HepG2 (cell line): ENCODE measurements around the gene ANKS4B. TPM values are rescaled to one million over a fixed set of nuclear protein-coding genes. Genes with fewer than 3 reads are reported as not detected.

Experiments used
- AKAP8 ChIP-seq: sonication (generic); formaldehyde crosslinking; IDR thresholded peaks from 2 replicates; pipeline ENCODE4 v1.5.1; 2020; ENCODE audit warnings: mild to moderate bottlenecking, missing genetic modification reagents
- BCL6 ChIP-seq: IDR thresholded peaks from 2 replicates; pipeline ENCODE4 v1.6.1; 2016; ENCODE audit warnings: missing genetic modification reagents, missing compliant biosample characterization
- FOXM1 ChIP-seq: sonication (generic); formaldehyde crosslinking; IDR thresholded peaks from 2 replicates; pipeline ENCODE4 v1.5.0; 2020; ENCODE audit warnings: missing genetic modification reagents
- IKZF5 ChIP-seq: IDR thresholded peaks from 2 replicates; pipeline ENCODE4 v1.6.1; 2018; ENCODE audit warnings: missing genetic modification reagents, mild to moderate bottlenecking, missing compliant biosample characterization
- NCOA1 ChIP-seq: sonication (generic); formaldehyde crosslinking; IDR thresholded peaks from 2 replicates; pipeline ENCODE4 v1.9.0; 2021; ENCODE audit warnings: missing genetic modification reagents
- NR1H2 ChIP-seq: sonication (generic); formaldehyde crosslinking; IDR thresholded peaks from 2 replicates; pipeline ENCODE4 v1.8.1; 2022; ENCODE audit warnings: low read depth, missing genetic modification reagents, borderline replicate concordance
- RXRB ChIP-seq: IDR thresholded peaks from 2 replicates; pipeline ENCODE4 v1.6.1; 2016; ENCODE audit warnings: borderline replicate concordance, missing genetic modification reagents, missing compliant biosample characterization
- TOPORS ChIP-seq: sonication (generic); formaldehyde crosslinking; IDR thresholded peaks from 2 replicates; pipeline ENCODE4 v1.8.0; 2023; ENCODE audit warnings: mild to moderate bottlenecking, missing genetic modification reagents
- ZGPAT ChIP-seq: IDR thresholded peaks from 2 replicates; pipeline ENCODE4 v1.6.1; 2016; ENCODE audit warnings: mild to moderate bottlenecking
- ZIK1 ChIP-seq: sonication (generic); formaldehyde crosslinking; IDR thresholded peaks from 2 replicates; pipeline ENCODE4 v1.5.0; 2020; ENCODE audit warnings: mild to moderate bottlenecking, low read depth, missing genetic modification reagents, borderline replicate concordance
- ZNF136 ChIP-seq: sonication (generic); formaldehyde crosslinking; IDR thresholded peaks from 2 replicates; pipeline ENCODE4 v1.8.1; 2022; ENCODE audit warnings: low read depth, mild to moderate bottlenecking, moderate library complexity, missing genetic modification reagents
- ZNF557 ChIP-seq: sonication (generic); formaldehyde crosslinking; IDR thresholded peaks from 2 replicates; pipeline ENCODE4 v1.4.0; 2020; ENCODE audit warnings: missing genetic modification reagents
- ZNF619 ChIP-seq: sonication (generic); formaldehyde crosslinking; IDR thresholded peaks from 2 replicates; pipeline ENCODE4 v1.4.0; 2020; ENCODE audit warnings: mild to moderate bottlenecking, missing genetic modification reagents
- ZNF709 ChIP-seq: sonication (generic); formaldehyde crosslinking; IDR thresholded peaks from 2 replicates; pipeline ENCODE4 v1.5.0; 2020; ENCODE audit warnings: mild to moderate bottlenecking, missing genetic modification reagents
- ZNF749 ChIP-seq: sonication (generic); formaldehyde crosslinking; IDR thresholded peaks from 2 replicates; pipeline ENCODE4 v1.8.0; 2022; ENCODE audit warnings: mild to moderate bottlenecking, missing genetic modification reagents, moderate library complexity, borderline replicate concordance
- ZNF878 ChIP-seq: sonication (generic); formaldehyde crosslinking; IDR thresholded peaks from 2 replicates; pipeline ENCODE4 v1.8.1; 2023; ENCODE audit warnings: mild to moderate bottlenecking, missing genetic modification reagents, moderate library complexity
- ZSCAN20 ChIP-seq: sonication (generic); formaldehyde crosslinking; IDR thresholded peaks from 2 replicates; pipeline ENCODE4 v1.4.0; 2020; ENCODE audit warnings: missing genetic modification reagents, mild to moderate bottlenecking, borderline replicate concordance
- polyA plus RNA-seq, 8 experiments: library from polyadenylated mRNA; depleted of rRNA in 3 of 8; stranded (reverse) in 7 of 8; unstranded in 1 of 8; fragments of >200 nt; fragmentation: Illumina TruSeq in 4 of 8; extraction: Trizol in 4 of 8; gene quantifications; 2 replicates each; pipeline versions ENCODE4 v1.2.1 to v1.2.3, GENCODE V29; 2011 to 2016; ENCODE audit warnings: low read depth in 4 of 8, missing spikeins in 1 of 8, mixed read lengths in 1 of 8; ENCODE audit not compliant: insufficient read depth in 1 of 8
- total RNA-seq, 5 experiments: library from RNA; depleted of rRNA; stranded (reverse); fragments of >200 nt; fragmentation: Illumina TruSeq; extraction: Trizol; gene quantifications; 2 replicates each; pipeline ENCODE4 v1.2.3, GENCODE V29; 2016; ENCODE audit warnings: low read depth in 1 of 5
- TF ChIP-seq, protein P1 (sequence below): IDR thresholded peaks from 2 replicates; pipeline ENCODE4 v1.6.1; 2012; ENCODE audit warnings: low read length, improper control_type of control experiment
- TF ChIP-seq, protein P2 (sequence below): sonication (generic); formaldehyde crosslinking; conservative IDR thresholded peaks from 2 replicates; pipeline ENCODE4 v1.8.0; 2022; ENCODE audit warnings: missing genetic modification reagents

Gene ANKS4B
- total and polyA plus RNA-seq, 2 of the 13 experiments (the other 11 are each of a cell fraction or from before 2014, with no cell fraction given), result 6.5 to 30.0 TPM

GRCh38 chr16:21283521-21284289, 50.2 kb downstream of the ANKS4B start (continued):
- no peak for TF ChIP-seq FOXM1 (CRISPR knock-in tag)
- TF ChIP-seq ZNF709 (CRISPR knock-in tag), result no peak
- TF ChIP-seq ZNF878 (CRISPR knock-in tag), result no peak
- TF ChIP-seq AKAP8 (CRISPR knock-in tag), result no peak
- no peak for TF ChIP-seq NCOA1 (CRISPR knock-in tag)
- TF ChIP-seq ZNF749 (CRISPR knock-in tag), result peak; percentile 40; the same call in 1 of the 2 replicates
- TF ChIP-seq TOPORS (CRISPR knock-in tag), result no peak
- peak; percentile 76; the same call in 1 of the 2 replicates for TF ChIP-seq IKZF5 (CRISPR knock-in tag)
- peak; percentile 53; the same call in 1 of the 2 replicates for TF ChIP-seq RXRB (CRISPR knock-in tag)
- TF ChIP-seq, protein P1, sequence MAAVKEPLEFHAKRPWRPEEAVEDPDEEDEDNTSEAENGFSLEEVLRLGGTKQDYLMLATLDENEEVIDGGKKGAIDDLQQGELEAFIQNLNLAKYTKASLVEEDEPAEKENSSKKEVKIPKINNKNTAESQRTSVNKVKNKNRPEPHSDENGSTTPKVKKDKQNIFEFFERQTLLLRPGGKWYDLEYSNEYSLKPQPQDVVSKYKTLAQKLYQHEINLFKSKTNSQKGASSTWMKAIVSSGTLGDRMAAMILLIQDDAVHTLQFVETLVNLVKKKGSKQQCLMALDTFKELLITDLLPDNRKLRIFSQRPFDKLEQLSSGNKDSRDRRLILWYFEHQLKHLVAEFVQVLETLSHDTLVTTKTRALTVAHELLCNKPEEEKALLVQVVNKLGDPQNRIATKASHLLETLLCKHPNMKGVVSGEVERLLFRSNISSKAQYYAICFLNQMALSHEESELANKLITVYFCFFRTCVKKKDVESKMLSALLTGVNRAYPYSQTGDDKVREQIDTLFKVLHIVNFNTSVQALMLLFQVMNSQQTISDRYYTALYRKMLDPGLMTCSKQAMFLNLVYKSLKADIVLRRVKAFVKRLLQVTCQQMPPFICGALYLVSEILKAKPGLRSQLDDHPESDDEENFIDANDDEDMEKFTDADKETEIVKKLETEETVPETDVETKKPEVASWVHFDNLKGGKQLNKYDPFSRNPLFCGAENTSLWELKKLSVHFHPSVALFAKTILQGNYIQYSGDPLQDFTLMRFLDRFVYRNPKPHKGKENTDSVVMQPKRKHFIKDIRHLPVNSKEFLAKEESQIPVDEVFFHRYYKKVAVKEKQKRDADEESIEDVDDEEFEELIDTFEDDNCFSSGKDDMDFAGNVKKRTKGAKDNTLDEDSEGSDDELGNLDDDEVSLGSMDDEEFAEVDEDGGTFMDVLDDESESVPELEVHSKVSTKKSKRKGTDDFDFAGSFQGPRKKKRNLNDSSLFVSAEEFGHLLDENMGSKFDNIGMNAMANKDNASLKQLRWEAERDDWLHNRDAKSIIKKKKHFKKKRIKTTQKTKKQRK, result no peak
- TF ChIP-seq ZNF557 (CRISPR knock-in tag), result peak; percentile 29; the same call in 1 of the 2 replicates
- TF ChIP-seq ZIK1 (CRISPR knock-in tag), result peak; percentile 88
- peak; percentile 40; the same call in 1 of the 2 replicates for TF ChIP-seq BCL6 (CRISPR knock-in tag)
- TF ChIP-seq ZNF136 (CRISPR knock-in tag), result no peak
- no peak for TF ChIP-seq NR1H2 (CRISPR knock-in tag)
- peak; percentile 71; the same call in 1 of the 2 replicates for TF ChIP-seq ZGPAT (CRISPR knock-in tag)
- TF ChIP-seq ZSCAN20 (CRISPR knock-in tag), result 0 out of 2 replicates have a peak, but pooled peaks have one; percentile 27
- TF ChIP-seq ZNF619 (CRISPR knock-in tag), result 0 out of 2 replicates have a peak, but pooled peaks have one; percentile 71
- TF ChIP-seq, protein P2, sequence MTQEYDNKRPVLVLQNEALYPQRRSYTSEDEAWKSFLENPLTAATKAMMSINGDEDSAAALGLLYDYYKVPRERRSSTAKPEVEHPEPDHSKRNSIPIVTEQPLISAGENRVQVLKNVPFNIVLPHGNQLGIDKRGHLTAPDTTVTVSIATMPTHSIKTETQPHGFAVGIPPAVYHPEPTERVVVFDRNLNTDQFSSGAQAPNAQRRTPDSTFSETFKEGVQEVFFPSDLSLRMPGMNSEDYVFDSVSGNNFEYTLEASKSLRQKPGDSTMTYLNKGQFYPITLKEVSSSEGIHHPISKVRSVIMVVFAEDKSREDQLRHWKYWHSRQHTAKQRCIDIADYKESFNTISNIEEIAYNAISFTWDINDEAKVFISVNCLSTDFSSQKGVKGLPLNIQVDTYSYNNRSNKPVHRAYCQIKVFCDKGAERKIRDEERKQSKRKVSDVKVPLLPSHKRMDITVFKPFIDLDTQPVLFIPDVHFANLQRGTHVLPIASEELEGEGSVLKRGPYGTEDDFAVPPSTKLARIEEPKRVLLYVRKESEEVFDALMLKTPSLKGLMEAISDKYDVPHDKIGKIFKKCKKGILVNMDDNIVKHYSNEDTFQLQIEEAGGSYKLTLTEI (CRISPR knock-in tag), result no peak
